HG03457 (cell line): Measurements from ENCODE around the gene PDCD1.
"Not testable (repeated sequence)": the region's sequence is repeated elsewhere in the genome, so short reads cannot be mapped to it uniquely, and the experiment has no call there.

Experiments
- ATAC-seq: cut with Tn5 transposase; IDR thresholded peaks from one replicate; pipeline ENCODE4 v1.9.1; 2021; ENCODE audit warnings: moderate number of reproducible peaks; ENCODE audit not compliant: unreplicated experiment

PDCD1 gene

DNA sequence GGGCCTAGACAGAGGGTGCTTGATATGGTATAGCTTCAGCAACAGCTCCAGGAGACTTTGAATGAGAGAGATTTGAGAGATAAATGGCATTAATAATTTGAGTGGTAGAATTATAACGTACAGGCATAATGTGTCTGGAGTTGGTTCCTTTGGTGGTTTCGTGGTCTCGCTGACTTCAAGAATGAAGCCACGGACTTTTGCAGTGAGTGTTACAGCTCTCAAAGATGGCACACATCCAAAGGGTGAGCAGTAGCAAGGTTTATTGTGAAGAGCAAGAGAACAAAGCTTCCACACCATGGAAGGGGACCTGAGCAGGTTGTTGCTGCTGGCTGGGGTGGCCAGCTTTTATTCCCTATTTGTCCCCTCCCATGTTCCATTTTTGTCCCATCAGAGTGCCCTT, 23.1 kb downstream of the PDCD1 start:
- ATAC-seq, result no peak

DNA sequence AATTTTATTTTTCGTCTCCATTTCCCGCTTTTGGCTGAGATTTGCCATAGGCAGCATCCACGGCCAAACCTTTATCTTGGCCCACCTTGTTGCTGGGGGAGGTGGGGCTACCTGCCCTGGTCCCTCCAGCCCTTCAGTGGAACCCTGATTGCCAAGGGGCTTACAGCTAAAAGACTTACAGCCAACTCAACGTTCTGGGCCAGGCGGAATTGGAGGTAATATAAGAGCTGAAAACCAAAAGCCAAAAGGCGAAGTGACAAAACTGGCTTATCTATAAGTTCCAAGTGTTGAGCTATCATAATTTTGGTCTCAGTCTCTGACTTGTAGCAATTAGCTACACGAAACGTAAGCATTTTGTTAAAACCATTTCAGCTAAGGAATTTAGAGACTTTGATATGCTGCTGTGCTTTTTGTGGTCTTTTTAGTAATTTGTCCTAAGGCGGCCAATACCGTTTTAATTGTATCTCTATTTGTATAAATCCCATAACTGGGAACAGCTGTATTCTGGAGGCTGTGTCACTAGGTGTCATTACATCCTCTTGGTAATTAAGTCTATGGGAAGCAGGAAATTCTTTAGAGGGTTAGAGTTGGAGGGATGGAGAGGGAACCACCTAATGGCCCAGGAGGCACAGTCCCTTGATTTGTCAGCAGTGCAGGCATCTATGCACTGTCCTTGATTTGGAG, 24.0 kb downstream of the PDCD1 start:
- no peak for ATAC-seq

DNA sequence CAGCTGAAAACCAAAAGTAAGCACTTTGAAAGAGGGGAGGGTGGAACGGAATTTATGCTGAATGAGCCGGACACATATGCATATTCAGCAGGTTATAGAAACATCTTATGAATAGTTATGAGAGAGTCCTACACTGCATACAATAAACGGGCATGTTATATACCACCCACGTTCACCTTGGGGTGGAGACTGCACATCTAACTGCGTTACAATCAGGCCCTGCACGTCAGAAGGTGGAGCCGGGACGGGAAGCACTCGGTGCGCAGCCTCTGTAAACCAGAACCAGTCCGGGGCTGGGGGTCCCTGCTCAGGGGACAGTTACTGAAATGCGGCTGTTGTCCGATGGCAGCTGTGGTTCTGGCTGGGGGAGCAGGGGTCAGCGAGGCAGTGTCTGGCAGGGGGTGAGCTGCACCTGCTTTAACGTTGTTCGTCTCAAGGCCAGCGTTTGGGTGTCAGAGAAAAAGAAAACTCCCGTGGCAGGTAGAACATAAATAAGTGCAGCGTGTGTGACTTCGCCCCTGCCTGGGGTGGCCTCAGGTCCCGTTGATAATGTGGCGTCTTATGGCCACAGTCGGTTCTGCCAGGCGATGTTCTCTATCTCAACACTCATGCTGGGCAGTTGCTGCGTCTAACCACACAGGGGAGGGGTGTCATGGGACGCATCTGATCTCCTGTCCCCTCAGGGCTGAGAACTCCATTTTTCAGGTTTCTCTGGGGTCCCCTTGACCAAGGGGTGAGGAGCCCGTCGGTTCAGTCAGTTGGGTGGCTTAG, 24.8 kb downstream of the PDCD1 start:
- not testable (repeated sequence) for ATAC-seq

DNA sequence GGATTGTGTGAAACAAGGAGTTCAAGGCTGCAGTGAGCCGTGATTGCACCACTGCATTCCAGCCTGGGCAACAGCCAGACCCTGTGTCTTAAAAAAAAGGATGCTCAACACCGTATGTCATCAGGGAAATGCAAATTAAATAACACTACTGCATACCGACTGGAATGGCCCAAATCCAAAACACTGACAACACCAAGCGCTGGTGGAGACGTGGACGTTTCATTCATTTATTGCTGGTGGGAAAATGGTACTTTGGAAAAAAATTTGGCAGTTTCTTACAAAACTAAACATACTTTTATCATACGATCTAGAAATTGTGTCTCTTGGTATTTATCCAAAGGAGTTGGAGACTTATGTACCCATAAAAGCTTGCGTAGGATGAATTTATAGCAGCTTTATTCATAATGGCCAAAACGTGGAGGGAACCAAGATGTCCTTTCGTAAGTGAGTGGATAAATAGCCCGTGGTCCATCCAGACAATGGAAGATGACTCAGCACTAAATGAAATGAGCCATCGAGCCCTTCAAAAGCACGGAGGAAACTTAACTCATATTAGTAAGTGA, 25.5 kb downstream of the PDCD1 start:
- ATAC-seq, result no peak

DNA sequence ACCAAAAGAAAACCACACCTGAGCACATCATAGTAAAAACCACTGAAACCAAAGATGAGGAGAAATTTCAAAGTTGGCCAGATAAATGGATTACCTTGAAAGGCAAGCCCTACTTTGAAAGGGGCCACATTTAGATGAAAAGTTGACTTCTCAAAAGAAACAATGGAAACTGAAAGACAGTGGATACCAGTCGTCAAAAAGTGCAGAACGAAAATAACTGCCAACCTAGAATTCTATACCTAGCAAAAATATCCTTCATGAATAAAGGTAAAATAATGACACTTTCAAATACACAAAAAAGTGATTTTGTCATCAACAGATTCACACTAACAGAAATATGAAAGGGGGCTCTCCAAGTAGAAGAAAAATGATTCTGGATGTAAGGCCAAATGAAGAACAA, 31.3 kb downstream of the PDCD1 start:
- ATAC-seq, result no peak

DNA sequence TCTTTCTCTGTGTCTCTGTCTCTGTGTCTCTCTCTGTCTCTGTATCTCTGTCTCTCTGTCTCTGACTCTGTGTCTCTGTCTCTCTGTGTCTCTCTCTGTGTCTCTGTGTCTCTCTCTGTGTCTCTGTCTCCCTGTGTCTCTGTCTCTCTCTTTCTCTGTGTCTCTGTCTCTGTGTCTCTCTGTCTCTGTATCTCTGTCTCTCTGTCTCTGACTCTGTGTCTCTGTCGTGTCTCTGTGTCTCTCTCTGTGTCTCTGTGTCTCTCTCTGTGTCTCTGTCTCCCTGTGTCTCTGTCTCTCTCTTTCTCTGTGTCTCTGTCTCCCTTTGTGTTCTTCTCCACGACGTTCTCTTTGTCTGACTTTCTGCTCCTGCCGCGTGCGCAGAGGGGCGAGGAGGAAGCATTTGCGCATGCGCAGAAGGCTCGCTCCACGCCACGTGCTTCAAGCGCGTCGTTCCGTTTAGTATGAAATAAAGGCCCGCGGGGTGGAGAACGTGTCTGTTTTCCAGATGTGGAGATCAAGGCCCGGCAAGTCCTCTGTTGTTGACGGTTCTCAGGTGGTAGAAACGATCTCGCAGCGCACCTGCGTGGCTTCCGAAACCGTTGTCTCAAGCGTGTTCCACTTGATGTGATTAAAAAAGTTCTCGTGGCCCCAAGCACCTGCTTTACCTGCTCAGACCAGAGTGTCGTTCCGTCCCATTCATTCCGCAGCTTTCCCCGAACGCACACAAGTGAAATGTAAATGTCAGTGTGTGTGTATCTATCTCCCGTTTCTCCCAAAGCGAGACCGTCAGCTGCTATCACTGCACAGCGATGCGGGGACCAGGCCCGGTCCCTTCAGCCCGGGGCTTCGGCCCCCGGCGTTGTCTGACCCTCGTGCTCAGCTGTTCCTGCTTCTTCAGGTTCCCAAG, 34.9 kb downstream of the PDCD1 start:
- ATAC-seq, result not testable (repeated sequence)

DNA sequence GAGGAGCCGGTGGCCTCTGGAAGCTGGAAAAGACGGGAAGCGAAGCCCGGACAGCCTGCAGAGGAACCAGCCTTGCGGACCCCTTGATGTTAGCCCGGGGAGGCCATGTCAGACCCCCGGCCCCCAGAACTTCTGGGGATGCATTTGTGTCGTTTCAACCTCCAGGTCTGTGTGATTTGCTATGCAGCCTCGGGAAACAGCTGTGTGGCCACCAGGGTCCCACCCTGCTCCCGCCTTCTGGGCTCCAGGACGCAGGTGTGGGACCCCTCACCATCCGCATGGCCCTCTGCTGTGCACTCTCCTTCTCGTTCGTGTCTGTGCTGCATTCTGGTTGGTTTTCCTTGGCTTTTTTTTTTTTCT, 36.5 kb downstream of the PDCD1 start:
- no peak for ATAC-seq

DNA sequence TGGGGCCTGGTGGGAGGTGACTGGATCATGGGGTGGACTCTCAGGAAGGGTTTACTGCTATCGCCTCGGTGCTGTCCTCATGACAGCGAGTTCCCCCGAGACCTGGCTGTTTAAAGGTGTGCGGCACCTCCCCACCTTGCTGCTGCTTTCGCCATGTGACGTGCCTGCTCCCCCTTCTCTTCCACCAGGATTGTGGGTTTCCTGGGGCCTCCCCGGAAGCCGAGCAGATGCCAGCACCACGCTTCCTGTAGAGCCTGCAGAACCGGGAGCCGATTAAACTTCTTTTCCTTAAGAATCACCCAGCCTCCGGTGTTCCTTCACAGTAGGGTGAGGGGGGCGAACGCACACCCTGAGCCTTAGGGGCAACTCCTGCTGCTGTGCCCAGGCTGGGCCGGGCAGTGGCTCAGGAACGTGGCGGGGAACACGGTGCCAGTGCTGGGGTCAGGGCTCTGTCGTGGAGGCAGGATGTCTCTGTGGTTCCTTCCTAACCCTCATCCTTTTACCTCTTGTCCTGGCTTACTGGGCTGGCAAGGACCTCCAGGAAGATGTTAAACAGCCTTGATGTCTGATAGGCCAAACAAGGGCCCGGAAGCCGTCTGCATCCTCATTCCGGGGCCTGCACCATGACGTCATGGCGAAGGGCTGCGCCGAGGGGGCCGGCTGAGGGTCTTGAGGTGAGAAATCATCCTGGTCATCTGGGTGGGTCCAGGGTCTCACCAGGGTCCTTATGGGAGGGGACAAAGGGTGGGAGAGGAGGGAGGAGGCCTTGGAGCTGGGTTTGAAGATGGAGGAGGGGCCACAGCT, 37.0 kb downstream of the PDCD1 start:
- no peak for ATAC-seq

DNA sequence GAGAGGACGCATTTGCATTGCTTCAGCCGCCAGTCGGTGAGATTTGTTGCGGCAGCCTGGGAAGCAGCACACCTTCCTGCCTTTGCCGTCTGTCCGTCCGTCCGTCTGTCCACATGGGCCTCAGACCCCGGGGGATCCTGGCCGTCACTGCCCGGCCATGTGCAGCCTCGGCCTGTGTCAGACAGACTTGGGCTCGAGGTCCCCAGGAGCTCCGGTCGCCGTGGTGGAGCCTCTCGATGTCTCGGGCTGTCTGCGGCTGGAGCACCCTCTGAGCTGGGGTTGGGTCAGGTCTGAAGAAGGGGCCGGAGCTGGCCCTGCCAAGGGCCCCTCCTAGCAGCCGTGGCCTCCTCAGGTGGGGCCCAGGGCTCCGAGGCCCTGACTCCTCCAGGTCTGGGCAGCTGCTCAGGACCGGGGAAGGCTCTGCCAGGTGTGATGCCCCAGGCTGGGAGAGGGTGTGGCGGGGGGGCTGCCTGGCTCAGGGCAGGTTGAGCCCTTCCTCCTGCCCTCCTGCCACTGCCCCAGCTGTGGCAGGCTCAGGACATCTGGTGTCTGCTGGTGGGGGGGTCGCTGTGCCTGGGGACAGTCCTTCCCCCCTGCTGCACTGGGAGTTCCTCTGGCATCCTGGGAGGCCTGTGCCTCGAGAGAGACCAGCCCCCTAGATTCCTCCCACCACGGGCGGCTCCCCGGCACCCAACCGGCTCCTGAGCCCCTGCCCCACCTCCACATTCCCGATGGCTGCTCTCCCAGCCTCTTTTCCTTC, 37.9 kb downstream of the PDCD1 start:
- ATAC-seq, result no peak

DNA sequence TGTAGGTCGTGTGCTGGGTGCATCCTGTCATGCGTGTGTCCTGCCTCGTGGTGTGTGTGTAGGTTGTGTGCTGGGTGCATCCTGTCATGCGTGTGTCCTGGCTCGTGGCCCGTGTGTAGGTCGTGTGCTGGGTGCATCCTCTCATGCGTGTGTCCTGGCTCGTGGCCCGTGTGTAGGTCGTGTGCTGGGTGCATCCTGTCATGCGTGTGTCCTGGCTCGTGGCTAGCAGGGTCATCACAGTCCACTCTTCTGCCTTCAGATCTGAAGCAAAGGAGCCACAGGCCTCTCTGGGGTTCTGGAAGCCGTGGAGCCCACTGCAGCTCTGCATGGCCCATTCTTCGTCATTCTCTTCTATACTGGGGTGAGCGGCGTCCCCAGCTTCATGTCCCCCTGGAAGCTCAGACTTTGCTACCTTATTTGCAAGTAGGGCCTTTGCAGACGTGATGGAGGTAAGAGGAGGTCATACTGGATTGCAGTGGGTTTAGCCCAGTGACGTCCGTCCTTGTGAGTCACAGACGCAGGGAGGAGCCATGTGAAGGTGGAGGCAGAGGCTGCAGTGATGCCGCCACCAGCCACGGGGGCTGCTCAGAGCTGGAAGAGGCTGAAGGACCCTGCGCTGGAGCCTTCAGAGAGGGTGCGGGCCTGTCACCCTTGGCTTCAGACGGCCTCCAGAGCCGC, 38.6 kb downstream of the PDCD1 start:
- not testable (repeated sequence) for ATAC-seq

DNA sequence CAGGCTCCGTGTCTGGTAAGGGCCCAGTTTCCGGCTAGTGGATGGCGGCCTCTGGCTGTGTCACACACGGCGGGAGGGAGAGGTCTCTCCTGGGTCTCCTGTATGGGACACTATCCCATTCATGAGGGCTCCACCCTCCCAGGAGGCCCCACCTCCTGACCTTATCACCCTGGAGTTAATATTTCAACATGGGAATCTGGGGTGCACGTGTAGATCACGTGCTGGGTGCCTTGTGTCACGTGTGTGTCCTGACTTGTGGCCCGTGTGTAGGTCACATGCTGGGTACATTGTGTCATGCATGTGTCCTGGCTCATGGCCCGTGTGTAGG, 39.8 kb downstream of the PDCD1 start:
- ATAC-seq, result no peak

DNA sequence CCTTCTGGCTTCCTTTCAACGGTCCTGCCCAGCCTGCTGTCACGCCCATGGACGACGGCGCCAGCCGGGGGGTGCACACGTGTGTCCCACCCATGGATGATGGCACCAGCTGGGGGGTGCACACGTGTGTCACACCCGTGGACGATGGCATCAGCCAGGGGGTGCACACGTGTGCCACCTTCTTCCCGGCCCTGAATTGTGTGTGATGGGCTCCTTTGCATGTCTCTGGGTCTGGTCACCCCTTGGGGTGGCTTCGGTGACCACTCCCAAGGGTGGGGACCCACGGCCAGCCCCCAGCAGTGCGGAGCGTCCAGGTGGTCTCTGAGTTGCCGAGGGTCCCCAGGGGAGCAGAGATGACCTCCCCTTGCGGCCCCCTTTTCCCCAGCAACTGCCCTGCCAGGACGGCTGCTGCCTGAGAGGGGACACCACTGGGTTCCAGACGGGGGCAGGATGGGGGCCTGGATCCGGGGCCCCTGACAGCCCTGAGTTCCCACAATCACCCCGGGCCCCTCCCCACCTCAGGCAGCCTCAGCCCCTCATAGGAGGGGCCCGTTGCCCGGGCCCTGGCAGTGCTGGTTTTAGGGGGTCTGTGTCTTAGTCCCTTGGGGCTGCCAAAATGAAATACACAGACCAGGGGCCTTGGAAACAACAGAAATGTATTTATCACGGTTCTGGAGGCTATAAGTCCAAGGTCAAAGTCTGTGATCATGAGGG, 40.3 kb downstream of the PDCD1 start:
- no peak for ATAC-seq

DNA sequence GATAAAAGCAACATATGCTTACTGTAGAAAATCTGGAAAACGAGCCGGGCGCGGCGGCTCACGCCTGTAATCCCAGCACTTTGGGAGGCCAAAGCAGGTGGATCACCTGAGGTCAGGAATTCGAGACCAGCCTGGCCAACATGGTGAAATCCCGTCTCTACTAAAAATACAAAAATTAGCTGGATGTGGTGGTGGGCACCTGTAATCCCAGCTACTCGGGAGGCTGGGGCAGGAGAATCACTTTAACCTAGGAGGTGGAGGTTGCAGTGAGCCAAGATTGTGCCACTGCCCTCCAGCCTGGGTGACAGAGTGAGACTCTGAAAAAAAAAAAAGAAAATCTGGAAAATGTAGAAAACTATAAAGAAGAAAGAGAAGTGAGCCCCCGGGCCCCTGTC, 40.9 kb downstream of the PDCD1 start:
- not testable (repeated sequence) for ATAC-seq

DNA sequence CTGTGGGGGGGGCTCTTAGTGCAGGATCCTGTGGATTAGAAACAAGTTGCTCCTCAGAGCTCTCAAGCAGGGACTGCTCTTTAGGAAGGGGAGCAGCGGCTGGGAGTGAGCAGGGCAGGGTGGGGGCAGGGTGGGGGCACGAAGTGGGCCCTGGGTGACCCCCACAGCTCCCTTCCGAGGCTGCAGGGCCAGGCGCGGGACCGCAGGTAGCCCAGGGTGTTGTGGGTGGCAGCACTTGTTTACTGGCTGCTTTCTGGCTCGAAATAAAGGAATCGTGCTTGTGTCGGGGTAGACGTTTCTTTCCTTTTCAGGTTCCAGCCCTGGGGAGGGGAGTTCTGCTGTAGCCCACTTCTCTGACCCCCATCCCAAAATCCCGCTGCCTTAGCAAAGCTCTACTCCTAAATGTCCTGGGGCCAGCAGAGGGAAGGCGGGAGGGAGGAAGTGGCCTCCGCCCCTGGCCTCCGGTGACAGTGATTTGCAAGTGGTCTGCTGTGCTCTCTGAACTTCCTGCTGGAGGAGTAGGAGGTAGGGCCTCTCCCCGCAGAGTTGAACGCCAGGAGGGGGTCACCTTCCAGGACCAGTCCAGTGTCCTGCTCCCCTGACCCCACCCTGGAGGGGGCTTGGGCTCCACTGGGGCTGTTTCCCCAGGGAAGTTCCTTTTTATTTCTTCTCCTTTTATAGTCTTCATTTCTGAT, 41.4 kb downstream of the PDCD1 start:
- ATAC-seq, result no peak

DNA sequence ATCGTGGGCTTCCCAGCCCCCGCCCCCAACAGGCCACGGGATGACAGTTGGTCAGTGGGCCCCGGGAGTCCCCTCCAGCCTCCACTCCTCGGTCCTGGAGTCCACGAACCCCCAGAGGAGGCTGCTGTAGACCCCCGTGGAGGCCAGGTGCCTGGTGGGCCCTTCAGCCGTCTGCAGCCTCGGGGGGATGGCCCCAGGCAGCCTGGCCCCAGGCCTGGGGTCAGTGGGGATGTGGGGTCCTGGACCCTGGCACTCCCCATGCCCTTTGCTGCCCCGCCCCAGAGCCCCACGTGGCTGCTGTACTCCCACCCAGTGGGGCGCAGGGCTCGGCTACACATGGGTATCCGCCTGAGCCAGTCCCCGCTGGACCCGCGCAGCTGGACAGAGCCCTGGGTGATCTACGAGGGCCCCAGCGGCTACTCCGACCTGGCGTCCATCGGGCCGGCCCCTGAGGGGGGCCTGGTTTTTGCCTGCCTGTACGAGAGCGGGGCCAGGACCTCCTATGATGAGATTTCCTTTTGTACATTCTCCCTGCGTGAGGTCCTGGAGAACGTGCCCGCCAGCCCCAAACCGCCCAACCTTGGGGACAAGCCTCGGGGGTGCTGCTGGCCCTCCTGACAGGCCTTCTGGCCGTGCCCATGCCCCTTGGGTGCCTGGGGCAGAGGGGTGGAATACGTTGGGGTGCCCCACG, 42.1 kb downstream of the PDCD1 start:
- ATAC-seq, result no peak

DNA sequence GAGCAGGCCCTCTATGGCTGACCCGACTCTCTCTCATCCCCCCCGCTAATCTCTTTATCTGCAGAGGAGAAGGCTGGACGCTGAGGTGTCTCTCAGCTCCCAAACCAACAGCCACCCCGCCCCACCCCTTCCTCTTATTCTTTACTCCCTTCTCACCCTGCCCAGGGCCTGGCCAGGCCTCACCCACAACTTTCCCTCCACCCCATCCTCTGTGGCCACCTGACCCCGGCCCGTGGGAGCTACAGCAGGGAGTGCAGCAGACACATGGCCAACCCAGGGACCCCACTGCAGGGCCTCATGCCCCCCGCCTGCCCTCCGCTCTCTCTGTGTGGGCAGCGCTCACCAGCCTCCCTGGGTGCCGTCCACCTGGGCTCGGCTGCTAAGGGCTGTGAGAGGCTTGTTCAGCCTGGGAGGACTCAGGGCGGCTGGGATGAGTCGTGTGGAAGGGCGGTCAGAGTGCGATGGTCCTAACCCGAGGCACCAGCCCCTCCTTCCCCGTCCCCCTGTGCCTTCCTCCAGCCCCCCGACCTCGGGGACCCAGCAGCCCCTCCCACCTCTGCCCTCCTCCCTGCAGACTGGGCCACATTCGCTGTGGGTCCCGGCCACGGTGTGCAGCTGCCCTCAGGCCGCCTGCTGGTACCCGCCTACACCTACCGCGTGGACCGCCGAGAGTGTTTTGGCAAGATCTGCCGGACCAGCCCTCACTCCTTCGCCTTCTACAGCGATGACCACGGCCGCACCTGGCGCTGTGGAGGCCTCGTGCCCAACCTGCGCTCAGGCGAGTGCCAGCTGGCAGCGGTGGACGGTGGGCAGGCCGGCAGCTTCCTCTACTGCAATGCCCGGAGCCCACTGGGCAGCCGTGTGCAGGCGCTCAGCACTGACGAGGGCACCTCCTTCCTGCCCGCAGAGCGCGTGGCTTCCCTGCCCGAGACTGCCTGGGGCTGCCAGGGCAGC, 42.9 kb downstream of the PDCD1 start:
- ATAC-seq, result no peak
